Stimulated activated CD8-positive, alpha-beta memory T cell treated with anti-CD3 and anti-CD28 coated beads, Interleukin-15, amount 100 ng/mL, for 4 hours (primary cell): ENCODE measurements around the gene LEMD2.
A peak's percentile ranks its signal among the peaks of the same experiment; 100 is the strongest.

ENCODE experiments used
- DNase-seq, 2 donors: peaks; one replicate each; pipeline ENCODE4 v3.0.0-alpha.2; 2020; ENCODE audit warnings: low read depth in 2 of 2

Gene LEMD2

DNA sequence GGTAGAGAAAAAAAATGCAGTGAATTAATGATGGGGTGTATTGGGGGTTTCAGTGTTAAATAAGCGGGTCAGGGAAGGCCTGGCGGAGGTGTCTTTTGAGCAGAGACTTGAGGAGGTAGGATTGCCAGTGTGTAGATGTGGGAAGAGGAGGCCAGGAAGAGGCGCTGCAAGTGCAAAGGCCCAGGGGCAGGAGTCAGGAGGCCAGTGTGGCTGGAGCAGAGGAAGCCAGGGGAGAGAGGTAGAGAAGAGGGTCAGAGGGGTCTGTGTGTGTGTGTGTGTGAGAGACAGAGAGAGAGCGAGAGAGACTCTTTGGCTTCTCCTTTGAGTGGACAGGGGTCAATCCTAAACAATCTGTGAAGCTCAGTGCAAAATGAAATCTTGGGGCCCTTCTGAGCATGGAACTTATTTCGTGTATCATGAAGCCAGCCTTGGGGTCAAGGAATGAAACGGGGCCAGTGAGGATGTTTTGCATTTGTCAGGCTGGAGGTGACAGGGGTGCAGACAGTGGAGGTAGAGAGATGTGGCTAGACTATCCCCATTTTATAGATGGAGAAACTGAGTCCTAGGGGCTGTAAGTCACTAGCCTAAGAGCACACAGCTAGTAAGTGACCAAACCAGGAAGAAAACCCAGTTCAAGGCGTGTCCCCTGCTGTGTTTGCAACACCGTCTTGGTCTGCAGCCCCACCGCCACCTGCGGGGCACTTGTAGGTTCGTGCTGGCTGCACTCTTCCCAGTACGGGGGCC, 32.5 kb downstream of the LEMD2 start:
- no peak for DNase-seq

- no peak for DNase-seq
Measured at GRCh38 chr6:33755070-33755869, 33.7 kb downstream of the LEMD2 start.

- no peak for DNase-seq
Measured at GRCh38 chr6:33754222-33754621, 34.7 kb downstream of the LEMD2 start.

DNA sequence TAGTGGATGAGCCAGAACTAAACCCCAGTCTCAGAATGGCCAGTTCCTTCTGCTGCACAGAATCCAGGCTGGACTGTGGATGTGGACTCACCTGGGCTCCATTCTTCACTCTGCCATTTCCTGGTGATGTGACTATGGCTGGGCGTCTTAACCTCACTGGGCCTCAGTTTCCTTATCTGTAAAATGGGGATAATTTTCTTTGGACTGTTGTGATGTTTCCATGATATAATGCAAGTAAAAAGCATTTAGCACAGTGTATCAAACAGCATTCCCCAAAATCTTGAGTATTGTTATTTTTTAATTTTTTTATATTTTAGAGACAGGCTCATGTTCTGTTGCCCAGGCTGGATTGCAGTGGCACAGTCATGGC, 36.3 kb downstream of the LEMD2 start:
- no peak for DNase-seq

DNA sequence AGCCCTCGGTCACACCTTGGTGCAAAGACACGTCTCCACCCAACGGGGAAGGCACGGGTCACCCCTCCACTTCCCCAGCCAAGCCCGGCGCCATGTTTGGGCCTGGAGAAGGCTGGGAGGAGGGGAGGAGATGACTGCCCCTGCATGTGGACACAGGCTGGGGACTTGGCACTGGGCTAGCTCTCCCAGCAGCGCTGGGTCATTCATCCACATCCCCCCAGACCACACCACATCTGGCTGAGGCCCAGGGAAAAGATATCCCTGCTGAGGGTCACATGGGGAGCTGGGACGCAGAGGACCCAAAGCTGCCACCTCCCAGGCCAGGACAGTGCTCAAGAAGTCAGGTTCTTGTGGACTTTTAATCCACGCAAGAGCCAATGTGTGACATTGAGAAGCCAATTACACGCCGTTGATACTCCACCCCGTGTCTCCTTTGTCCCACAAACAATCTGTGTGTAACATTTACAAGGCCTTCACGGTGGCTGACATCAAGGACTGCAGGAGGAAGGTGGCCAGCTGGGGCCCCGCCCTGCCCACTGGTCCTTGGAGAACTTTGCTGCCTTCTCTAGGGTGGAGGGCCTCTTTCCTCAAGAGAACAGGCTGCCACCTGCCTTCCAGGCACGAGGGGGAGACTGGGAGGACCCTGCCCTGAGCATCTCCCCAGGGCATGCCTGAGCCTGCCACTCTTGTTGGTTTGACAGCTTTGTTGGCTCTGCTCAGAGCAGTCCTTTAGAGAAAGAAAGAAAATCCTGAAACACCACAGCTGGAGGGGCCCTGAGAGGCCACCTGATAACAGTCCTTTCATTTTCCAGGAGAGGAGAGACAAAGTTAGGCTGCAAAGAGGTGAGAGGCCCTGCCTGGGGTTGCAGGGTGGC, 36.9 kb downstream of the LEMD2 start:
- DNase-seq: no peak

DNA sequence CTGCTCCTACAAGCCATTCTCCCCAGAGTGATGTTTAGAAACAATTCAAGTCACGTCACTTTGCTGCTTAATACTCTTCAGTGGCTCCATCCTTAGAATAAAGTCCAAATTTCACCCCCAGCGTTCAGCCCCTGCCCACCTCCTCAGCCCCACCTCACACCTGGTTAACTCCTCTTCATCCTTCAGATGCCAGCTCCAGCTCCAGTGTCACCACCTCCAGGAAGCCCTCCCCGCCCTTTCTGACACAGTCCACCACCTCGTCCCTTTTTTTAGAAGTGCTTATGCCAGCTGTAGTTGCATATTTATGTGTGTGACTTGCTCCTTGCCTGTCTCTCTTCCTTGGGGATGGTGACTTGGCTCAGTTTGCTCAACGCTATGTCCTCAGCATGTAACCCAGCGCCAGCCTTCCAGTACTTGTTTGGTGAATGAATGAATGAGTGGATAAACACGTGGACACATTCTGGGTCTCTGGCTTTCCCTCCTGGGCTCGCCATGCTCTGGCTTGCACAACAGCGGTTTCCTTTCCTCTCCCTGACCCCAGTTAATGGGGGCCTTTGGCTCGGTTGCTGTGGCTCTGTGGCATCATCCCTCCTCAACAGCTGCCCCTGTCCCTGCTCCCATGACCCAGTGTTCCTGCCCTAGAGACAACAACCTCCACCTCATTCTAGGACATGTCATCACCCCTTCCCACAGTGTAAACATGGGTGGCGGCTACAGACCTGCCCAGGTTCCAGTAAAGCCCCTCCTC, 38.5 kb downstream of the LEMD2 start:
- no peak for DNase-seq

DNA sequence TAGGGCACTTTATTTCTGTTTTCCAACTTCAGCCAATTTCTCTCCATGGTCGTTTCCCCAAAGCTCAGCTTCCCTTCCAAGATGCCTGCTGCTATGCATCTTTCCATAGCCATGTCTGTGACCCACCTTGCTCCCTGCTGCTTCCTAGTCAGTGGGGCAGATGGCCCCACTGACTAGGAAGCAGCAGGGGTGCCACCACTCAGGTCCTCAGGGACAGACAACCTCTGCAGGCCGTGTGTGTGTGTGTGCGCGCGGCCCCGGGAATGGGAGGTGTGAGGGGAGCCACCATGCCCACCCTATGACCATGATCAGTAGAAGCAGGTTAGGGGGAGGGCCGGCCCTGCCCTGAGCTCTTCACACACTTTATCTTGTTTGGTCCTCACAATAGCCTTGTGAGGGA, 39.5 kb downstream of the LEMD2 start:
- no peak for DNase-seq

DNA sequence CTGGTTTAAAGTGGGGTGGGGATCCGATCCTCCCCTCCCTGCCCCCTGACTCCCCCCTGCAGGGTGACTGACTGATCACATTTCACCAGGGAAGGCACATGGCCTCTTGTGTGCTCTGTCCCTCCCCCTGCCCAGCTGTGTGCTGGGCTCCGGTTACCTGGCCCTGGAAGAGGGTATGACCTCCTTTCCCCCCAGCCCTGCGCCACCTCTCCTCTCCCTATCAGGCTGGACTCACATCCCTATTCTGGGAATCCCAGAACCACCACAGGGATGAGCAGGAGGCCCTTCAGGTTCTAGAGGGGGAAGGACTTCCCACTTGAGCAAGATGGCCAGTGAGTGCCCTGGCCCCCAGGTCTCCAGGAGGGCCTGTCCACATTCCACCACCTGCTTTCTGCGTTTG, 40.1 kb downstream of the LEMD2 start:
- no peak for DNase-seq

DNA sequence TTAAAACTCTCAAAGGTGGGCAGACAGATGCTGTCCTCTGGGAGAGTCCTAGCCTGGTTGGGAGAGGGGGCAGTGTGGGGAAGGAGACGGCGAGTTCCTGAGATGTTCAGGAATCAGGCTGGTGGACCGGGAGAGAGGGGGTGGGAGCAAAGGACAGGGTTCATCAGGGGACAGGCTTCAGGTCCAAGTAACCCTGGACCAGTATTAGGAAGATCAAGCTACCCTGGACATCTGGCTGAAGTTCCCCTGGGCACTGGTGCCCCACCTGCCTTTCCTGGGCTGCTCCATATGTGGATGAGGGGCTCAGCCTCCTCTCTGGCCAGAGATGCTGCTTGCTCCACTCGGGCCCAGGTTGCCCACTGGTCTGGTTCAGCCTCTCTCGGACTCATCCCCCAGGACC, 41.1 kb downstream of the LEMD2 start:
- DNase-seq: no peak

GRCh38 chr6:33746651-33747100, 42.3 kb downstream of the LEMD2 start, which contains the start of gene IP6K3:
Gene IP6K3, minus strand, starts transcription at chr6:33746905. Its CDS starts 11,429 bp downstream, at chr6:33735476.
- no peak for DNase-seq

- DNase-seq: no peak
Measured at GRCh38 chr6:33746036-33746600, 42.8 kb downstream of the LEMD2 start.

- DNase-seq: no peak
Measured at GRCh38 chr6:33745548-33745947, 43.4 kb downstream of the LEMD2 start.

GRCh38 chr6:33744895-33745546, 43.9 kb downstream of the LEMD2 start:
- no peak for DNase-seq

- peak; percentile 45 to 47 for DNase-seq
Measured at GRCh38 chr6:33744001-33744848, 44.7 kb downstream of the LEMD2 start.

DNA sequence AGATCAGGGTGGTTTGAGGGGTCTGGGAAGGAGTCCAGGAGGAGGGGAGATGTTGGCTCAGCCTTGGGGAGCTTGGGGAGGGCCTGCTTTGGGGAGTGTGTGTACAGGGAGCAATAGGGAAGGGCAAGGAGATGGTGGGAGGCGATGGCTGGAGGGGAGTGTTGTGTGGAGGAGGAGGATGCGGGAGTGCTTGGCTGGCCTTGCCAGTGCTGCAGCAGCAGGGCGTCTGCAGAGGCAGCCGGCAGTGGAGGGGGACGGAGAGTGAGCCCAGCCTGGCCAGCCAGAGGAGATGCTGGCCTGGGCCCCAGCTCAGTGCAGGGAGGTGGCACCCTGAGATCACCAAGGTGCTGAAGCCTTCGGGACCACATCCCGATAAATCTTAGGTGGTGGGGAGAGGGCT, 46.1 kb downstream of the LEMD2 start:
- no peak for DNase-seq

GRCh38 chr6:33742092-33742491, 46.8 kb downstream of the LEMD2 start:
- no peak for DNase-seq

- DNase-seq: no peak
Measured at GRCh38 chr6:33740794-33741193, 48.1 kb downstream of the LEMD2 start.

DNA sequence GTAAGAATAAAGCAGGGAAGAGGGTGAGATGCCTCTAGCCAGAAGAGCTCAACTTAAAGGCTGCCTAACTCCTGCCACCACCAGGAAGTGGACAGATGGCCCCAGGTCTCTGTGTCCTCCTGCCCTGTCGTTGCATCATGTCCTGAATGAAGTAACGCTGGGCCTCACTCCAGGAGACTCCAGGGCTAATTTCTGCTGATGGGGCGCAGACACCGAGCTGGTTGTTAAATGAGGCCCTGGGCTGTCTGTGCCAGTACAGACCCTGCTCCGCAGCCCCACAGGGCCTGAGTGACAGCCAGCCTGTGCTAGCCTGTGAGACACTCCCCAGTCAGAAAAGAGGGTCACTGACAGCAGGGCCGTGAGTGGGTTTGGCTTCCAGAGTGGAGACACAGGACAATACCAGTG, 48.7 kb downstream of the LEMD2 start:
- no peak for DNase-seq

DNA sequence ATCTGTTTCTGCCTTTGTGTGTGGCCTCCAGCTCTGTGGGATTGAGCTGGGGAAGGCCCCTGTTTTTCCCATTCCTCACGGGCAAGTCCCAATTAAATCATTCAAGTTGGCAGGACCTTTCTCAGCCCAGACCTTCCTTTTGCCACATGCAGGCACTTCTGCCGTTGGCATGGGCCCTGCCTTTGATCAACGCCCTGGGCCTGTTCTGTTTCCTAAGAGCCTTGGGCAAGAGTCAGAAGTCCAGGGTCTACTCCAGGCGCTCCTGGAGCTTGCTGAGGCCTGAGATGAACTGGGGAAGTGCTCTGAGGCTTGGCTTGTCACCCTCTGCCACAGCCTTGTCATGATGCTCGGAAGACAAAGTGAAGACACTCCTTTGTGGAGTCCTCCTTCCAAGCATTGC, 49.4 kb downstream of the LEMD2 start:
- DNase-seq: no peak

DNA sequence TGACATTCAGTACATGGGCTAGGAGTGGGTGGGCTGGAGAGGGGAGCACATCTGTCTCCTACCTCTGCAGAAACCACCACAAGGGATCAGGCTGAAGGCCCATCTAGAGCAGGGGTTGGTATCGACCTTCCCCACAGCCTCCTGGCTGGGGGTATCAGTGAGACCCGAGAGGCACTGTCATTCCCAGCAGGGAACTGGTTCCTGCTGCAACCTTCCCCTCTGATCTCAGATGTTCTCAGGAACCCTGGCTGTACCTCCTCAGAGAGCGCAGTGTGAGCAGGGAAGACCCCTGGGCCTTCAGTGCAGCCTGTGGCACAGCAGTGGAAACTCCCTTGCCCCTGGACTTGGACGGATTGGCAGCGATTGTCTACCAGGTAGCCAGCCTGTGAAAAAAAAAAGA, 50.1 kb downstream of the LEMD2 start:
- no peak for DNase-seq
